B cell (primary cell): Measurements from ENCODE around the gene FAM81A.

Experiments used
- CTCF ChIP-seq: fragments of 200-600 bp; IDR thresholded peaks from one replicate; pipeline ENCODE4 v1.8.0; 2022; ENCODE audit warnings: antibody characterized with exemption, mild to moderate bottlenecking
- EZH2 ChIP-seq: IDR thresholded peaks from 2 replicates; pipeline ENCODE4 v1.6.1; 2012; ENCODE audit warnings: borderline replicate concordance, low read depth, mild to moderate bottlenecking, moderate library complexity, low read length; ENCODE audit not compliant: insufficient read depth, poor library complexity, severe bottlenecking

- TF ChIP-seq CTCF (no peak), EZH2 (no peak)
Observed at GRCh38 chr15:59548501-59549226, 110.7 kb downstream of the FAM81A start.
